Glutamatergic neuron (in vitro differentiated cells): ENCODE data around the gene HMGCS1. TPM values are rescaled to one million over a fixed set of nuclear protein-coding genes. Genes with fewer than 3 reads are reported as not detected.

Experiments used
- DNase-seq: peaks from one replicate; pipeline ENCODE4 v3.0.0; 2022
- H3K27ac Mint-ChIP-seq: one replicate; pipeline ENCODE4 v1.8.0; 2020; ENCODE audit warnings: mild to moderate bottlenecking, mixed read lengths, inconsistent platforms; ENCODE audit not compliant: unreplicated experiment
- H3K27me3 Mint-ChIP-seq: one replicate; pipeline ENCODE4 v1.8.0; 2020; ENCODE audit warnings: mild to moderate bottlenecking, moderate library complexity, mixed read lengths, inconsistent platforms; ENCODE audit not compliant: unreplicated experiment
- H3K36me3 Mint-ChIP-seq: one replicate; pipeline ENCODE4 v1.8.0; 2020; ENCODE audit warnings: mild to moderate bottlenecking, mixed read lengths, inconsistent platforms; ENCODE audit not compliant: unreplicated experiment
- H3K4me1 Mint-ChIP-seq: one replicate; pipeline ENCODE4 v1.8.0; 2020; ENCODE audit warnings: mild to moderate bottlenecking, low read depth, mixed read lengths, inconsistent platforms; ENCODE audit not compliant: unreplicated experiment
- H3K4me3 Mint-ChIP-seq: one replicate; pipeline ENCODE4 v1.8.0; 2020; ENCODE audit warnings: mild to moderate bottlenecking, mixed read lengths, inconsistent platforms; ENCODE audit not compliant: unreplicated experiment
- H3K9me3 Mint-ChIP-seq: one replicate; pipeline ENCODE4 v1.8.0; 2020; ENCODE audit warnings: mild to moderate bottlenecking, moderate library complexity, mixed read lengths, inconsistent platforms; ENCODE audit not compliant: unreplicated experiment
- total RNA-seq: library from RNA; stranded (reverse); fragmentation: NEBNext Ultra II Directional; extraction: Animal tissue kit (Norgen Biotek cat#: 25700); gene quantifications from one replicate; pipeline ENCODE4 v1.2.1, GENCODE V29; 2021; ENCODE audit not compliant: unreplicated experiment
- TF ChIP-seq, protein P1 (sequence below): fragments of 200-600 bp; sonication (generic); IDR thresholded peaks from one replicate; pipeline ENCODE4 v1.5.0; 2021; ENCODE audit not compliant: partially characterized antibody, unreplicated experiment

Gene HMGCS1
- total RNA-seq, 1 donor from 2014 or later: 452 TPM

DNA sequence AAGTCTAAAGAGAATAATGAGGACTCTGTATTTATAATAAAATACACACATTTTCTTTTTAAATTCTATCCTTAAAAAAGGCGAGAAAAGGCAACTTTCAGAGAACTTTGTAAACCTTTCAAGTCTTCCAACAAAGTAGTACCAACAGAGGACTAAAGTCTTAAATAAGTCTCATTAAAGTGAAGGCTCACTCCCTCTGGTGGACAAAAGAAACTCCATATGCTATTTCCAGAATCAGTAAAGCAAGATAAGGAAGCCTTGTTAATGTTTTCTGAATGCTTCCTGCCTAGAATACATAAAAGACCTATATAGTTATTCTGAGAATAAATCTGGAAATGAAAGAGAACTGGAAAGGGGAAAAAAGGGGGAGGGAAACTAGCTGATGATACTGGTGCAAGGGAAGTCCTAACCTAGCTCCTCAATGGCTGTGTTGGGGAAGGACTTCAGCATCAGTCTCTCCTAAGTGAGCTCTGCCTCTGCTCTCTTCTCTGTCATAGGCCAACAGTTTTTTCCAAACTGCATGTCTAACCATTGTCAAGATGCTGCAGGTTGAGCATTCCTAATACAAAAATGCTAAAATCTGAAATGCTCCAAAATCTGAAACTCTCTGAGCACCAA lies 7.2 kb downstream of the HMGCS1 start:
- Mint-ChIP-seq H3K27me3 (no peaks in the 10 kb centered on the region), H3K27ac (peak overlapping the region; percentile 6), H3K9me3 (peaks cover 3% of the 10 kb centered on the region), H3K36me3 (no peaks in the 10 kb centered on the region), H3K4me1 (peaks cover 44% of the 10 kb centered on the region), H3K4me3 (peak overlapping the region; percentile 81)
- TF ChIP-seq, protein P1, sequence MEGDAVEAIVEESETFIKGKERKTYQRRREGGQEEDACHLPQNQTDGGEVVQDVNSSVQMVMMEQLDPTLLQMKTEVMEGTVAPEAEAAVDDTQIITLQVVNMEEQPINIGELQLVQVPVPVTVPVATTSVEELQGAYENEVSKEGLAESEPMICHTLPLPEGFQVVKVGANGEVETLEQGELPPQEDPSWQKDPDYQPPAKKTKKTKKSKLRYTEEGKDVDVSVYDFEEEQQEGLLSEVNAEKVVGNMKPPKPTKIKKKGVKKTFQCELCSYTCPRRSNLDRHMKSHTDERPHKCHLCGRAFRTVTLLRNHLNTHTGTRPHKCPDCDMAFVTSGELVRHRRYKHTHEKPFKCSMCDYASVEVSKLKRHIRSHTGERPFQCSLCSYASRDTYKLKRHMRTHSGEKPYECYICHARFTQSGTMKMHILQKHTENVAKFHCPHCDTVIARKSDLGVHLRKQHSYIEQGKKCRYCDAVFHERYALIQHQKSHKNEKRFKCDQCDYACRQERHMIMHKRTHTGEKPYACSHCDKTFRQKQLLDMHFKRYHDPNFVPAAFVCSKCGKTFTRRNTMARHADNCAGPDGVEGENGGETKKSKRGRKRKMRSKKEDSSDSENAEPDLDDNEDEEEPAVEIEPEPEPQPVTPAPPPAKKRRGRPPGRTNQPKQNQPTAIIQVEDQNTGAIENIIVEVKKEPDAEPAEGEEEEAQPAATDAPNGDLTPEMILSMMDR: peak; percentile 70
- DNase-seq: no peak

- Mint-ChIP-seq H3K27me3 (no peaks in the 10 kb centered on the region), H3K9me3 (peaks cover 3% of the 10 kb centered on the region), H3K4me1 (peaks cover 37% of the 10 kb centered on the region), H3K27ac (no peak overlapping the region), H3K36me3 (no peaks in the 10 kb centered on the region), H3K4me3 (no peak overlapping the region)
- TF ChIP-seq, protein P1: no peak
- no peak for DNase-seq
Measured at GRCh38 chr5:43304525-43304924, 8.7 kb downstream of the HMGCS1 start.

DNA sequence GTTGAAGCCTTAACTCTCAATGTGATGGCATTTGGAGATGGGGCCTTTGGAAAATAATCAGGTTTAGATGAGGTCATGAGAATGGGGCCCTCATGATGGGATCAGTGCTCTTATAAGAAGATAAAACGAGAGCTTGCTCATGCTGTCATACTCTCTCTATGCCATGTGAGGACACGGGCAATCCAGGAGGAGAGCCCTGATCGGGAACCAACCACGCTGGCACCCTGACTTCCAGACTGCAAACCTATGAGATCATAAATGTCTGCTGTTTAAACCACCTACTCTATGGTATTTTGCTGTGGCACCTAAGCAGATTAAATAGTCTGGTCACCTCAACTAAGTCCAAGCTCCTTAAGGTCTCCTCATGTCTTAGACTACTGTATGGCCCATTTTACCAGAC lies 10.0 kb downstream of the HMGCS1 start:
- Mint-ChIP-seq H3K4me3 (peak overlapping the region; percentile 36), H3K4me1 (peaks cover 26% of the 10 kb centered on the region), H3K27ac (no peak overlapping the region), H3K27me3 (no peaks in the 10 kb centered on the region), H3K9me3 (peaks cover 3% of the 10 kb centered on the region), H3K36me3 (no peaks in the 10 kb centered on the region)
- TF ChIP-seq, protein P1: no peak
- DNase-seq: no peak

DNA sequence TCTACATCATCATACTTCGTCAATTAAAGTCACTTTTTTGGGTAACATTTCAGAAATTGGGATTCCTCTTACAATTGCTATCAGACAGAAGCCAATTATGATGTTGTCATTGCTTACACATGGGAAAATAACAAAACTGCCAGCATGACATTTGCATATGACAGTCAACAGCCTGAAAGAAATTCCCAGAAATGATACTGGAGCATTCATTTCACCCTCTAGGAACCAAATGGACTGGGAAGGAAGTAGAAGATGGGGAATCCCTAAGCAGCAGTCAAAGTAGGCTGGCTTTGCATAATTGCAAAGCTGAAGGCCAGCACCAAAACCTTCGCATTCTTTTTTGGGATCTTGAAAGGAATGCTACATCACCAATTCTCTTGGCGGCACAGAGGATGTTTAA lies 10.7 kb downstream of the HMGCS1 start:
- Mint-ChIP-seq H3K4me1 (peaks cover 21% of the 10 kb centered on the region), H3K27ac (peak overlapping the region; percentile 25), H3K4me3 (peak overlapping the region; percentile 55)

GRCh38 chr5:43301653-43302091 lies 11.5 kb downstream of the HMGCS1 start:
- Mint-ChIP-seq H3K36me3 (no peaks in the 10 kb centered on the region), H3K27ac (no peak overlapping the region), H3K4me1 (peaks cover 18% of the 10 kb centered on the region), H3K9me3 (peaks cover 2% of the 10 kb centered on the region), H3K27me3 (no peaks in the 10 kb centered on the region), H3K4me3 (no peak overlapping the region)
- TF ChIP-seq, protein P1: no peak
- DNase-seq: no peak

More for the DNA sequence above, 10.7 kb downstream of the HMGCS1 start:
- H3K9me3 Mint-ChIP-seq: peaks cover 3% of the 10 kb centered on the region
- TF ChIP-seq, protein P1: no peak
- H3K27me3 Mint-ChIP-seq: no peaks in the 10 kb centered on the region
- DNase-seq: no peak
- no peaks in the 10 kb centered on the region for H3K36me3 Mint-ChIP-seq
